Activated CD4-positive, alpha-beta T cell treated with anti-CD3 and anti-CD28 coated beads for 48 hours (primary cell): ENCODE measurements around the gene ZFX.
A peak's percentile ranks its signal among the peaks of the same experiment; 100 is the strongest.

Experiments used
- DNase-seq: peaks from one replicate; pipeline ENCODE4 v3.0.0-alpha.2; 2020

The ZFX gene

GRCh38 chrX:24243188-24243587, 93.7 kb downstream of the ZFX start:
- no peak for DNase-seq

- no peak for DNase-seq
Measured at GRCh38 chrX:24243692-24244091, 94.2 kb downstream of the ZFX start.

- no peak for DNase-seq
Measured at GRCh38 chrX:24245202-24245601, 95.7 kb downstream of the ZFX start.

GRCh38 chrX:24248042-24248441, 98.5 kb downstream of the ZFX start:
- no peak for DNase-seq

GRCh38 chrX:24253030-24253429, 103.5 kb downstream of the ZFX start:
- DNase-seq, result no peak

GRCh38 chrX:24253469-24253868, 103.9 kb downstream of the ZFX start:
- DNase-seq, result no peak

GRCh38 chrX:24257011-24257410, 107.5 kb downstream of the ZFX start:
- DNase-seq, result no peak

- peak; percentile 25 for DNase-seq
Measured at GRCh38 chrX:24259544-24260240, 110.2 kb downstream of the ZFX start.

GRCh38 chrX:24260842-24261550, 111.5 kb downstream of the ZFX start:
- DNase-seq, result peak; percentile 42

GRCh38 chrX:24262309-24262708, 112.8 kb downstream of the ZFX start:
- DNase-seq, result no peak

- no peak for DNase-seq
Measured at GRCh38 chrX:24264383-24264782, 114.9 kb downstream of the ZFX start.
